Liver (tissue), 9 donors: ENCODE data around the gene ACBD3. TPM values are rescaled to one million over a fixed set of nuclear protein-coding genes. Genes with fewer than 3 reads are reported as not detected.

Experiments used
- DNase-seq: peaks from one replicate; pipeline ENCODE4 v3.0.0-alpha.2; 2017; ENCODE audit warnings: low spot score
- H3K27ac ChIP-seq, 2 donors: one replicate each; pipeline ENCODE4 v1.7.0; 2013; ENCODE audit warnings: inconsistent platforms in 2 of 2, low read length in 2 of 2, control low read depth in 1 of 2, low read depth in 1 of 2, mild to moderate bottlenecking in 1 of 2
- H3K27me3 ChIP-seq, 4 donors: one replicate each; pipeline versions ENCODE4 v1.6.1 to v1.7.0; 2013; ENCODE audit warnings: low read length in 3 of 4, inconsistent platforms in 1 of 4, mild to moderate bottlenecking in 1 of 4, moderate library complexity in 1 of 4; ENCODE audit not compliant: control insufficient read depth in 4 of 4, insufficient read depth in 4 of 4
- H3K36me3 ChIP-seq, 4 donors: one replicate each; pipeline versions ENCODE4 v1.6.1 to v1.7.0; 2013; ENCODE audit warnings: low read length in 3 of 4, mild to moderate bottlenecking in 3 of 4, low read depth in 1 of 4, moderate library complexity in 1 of 4; ENCODE audit not compliant: control insufficient read depth in 4 of 4, insufficient read depth in 3 of 4
- H3K4me1 ChIP-seq, 4 donors: one replicate each; pipeline versions ENCODE4 v1.6.1 to v1.7.0; 2013; ENCODE audit warnings: low read length in 3 of 4, mild to moderate bottlenecking in 3 of 4, moderate library complexity in 1 of 4; ENCODE audit not compliant: control insufficient read depth in 4 of 4, insufficient read depth in 4 of 4
- H3K4me3 ChIP-seq, 3 donors: one replicate each; pipeline versions ENCODE4 v1.6.1 to v1.7.0; 2013; ENCODE audit warnings: low read length in 3 of 3, control low read depth in 1 of 3, low read depth in 1 of 3, mild to moderate bottlenecking in 1 of 3
- H3K9ac ChIP-seq, 2 donors: one replicate each; pipeline ENCODE4 v1.7.0; 2013; ENCODE audit warnings: low read length in 2 of 2, mild to moderate bottlenecking in 2 of 2, moderate library complexity in 2 of 2, control low read depth in 1 of 2, low read depth in 1 of 2
- H3K9me3 ChIP-seq, 4 donors: one replicate each; pipeline versions ENCODE4 v1.6.1 to v1.7.0; 2013; ENCODE audit warnings: low read length in 3 of 4; ENCODE audit not compliant: control insufficient read depth in 4 of 4
- EGR1 ChIP-seq, 2 donors: IDR thresholded peaks; 2 replicates each; pipeline ENCODE4 v1.6.1; 2016 to 2018; ENCODE audit warnings: antibody characterized with exemption in 2 of 2, low read depth in 2 of 2
- FOXA1 ChIP-seq: IDR thresholded peaks from 2 replicates; pipeline ENCODE4 v1.6.1; 2016; ENCODE audit warnings: antibody characterized with exemption
- FOXA2 ChIP-seq: IDR thresholded peaks from 2 replicates; pipeline ENCODE4 v1.6.1; 2016; ENCODE audit warnings: antibody characterized with exemption
- GABPA ChIP-seq, 2 donors: IDR thresholded peaks in 1 of 2; conservative IDR thresholded peaks in 1 of 2; 2 replicates each; pipeline ENCODE4 v1.6.1; 2016; ENCODE audit warnings: antibody characterized with exemption in 2 of 2, mild to moderate bottlenecking in 1 of 2, moderate library complexity in 1 of 2
- HNF4A ChIP-seq, 2 donors: conservative IDR thresholded peaks; 2 replicates each; pipeline ENCODE4 v1.6.1; 2016; ENCODE audit warnings: antibody characterized with exemption in 2 of 2, mild to moderate bottlenecking in 2 of 2
- HNF4G ChIP-seq: IDR thresholded peaks from 2 replicates; pipeline ENCODE4 v1.6.1; 2016; ENCODE audit warnings: antibody characterized with exemption
- NR2F2 ChIP-seq: IDR thresholded peaks from 2 replicates; pipeline ENCODE4 v1.6.1; 2016; ENCODE audit warnings: antibody characterized with exemption
- RAD21 ChIP-seq, 2 donors: IDR thresholded peaks; 2 replicates each; pipeline ENCODE4 v1.6.1; 2016; ENCODE audit warnings: antibody characterized with exemption in 2 of 2, mild to moderate bottlenecking in 2 of 2
- RXRA ChIP-seq, 2 donors: IDR thresholded peaks; 2 replicates each; pipeline ENCODE4 v1.6.1; 2017 to 2018; ENCODE audit warnings: antibody characterized with exemption in 2 of 2, mild to moderate bottlenecking in 1 of 2
- SP1 ChIP-seq: IDR thresholded peaks from 2 replicates; pipeline ENCODE4 v1.6.1; 2018; ENCODE audit warnings: antibody characterized with exemption, mild to moderate bottlenecking
- TAF1 ChIP-seq: conservative IDR thresholded peaks from 2 replicates; pipeline ENCODE4 v1.6.1; 2016; ENCODE audit warnings: antibody characterized with exemption, mild to moderate bottlenecking
- YY1 ChIP-seq: IDR thresholded peaks from 2 replicates; pipeline ENCODE4 v1.6.1; 2016; ENCODE audit warnings: antibody characterized with exemption, mild to moderate bottlenecking
- WGBS: extraction: QIAGEN DNeasy Blood & Tissue Kit; methylation state at CpG from one replicate; pipeline ENCODE4 v1.1.7; 2013; 5-methylcytosine and 5-hydroxymethylcytosine counted together
- polyA plus RNA-seq, 2 donors: library from polyadenylated mRNA; stranded (reverse) in 1 of 2; unstranded in 1 of 2; fragments of 200-250 nt in 1 of 2; fragments of >200 nt in 1 of 2; fragmentation: Nextera tagmentation in 1 of 2; extraction: Ambion mirVana in 1 of 2; gene quantifications; one replicate each; pipeline versions ENCODE4 v1.2.1 to v1.2.3, GENCODE V29; 2013 to 2015
- total RNA-seq, 2 donors: library from RNA; depleted of rRNA; stranded (reverse); fragments of >200 nt; gene quantifications; one replicate each; pipeline ENCODE4 v1.2.3, GENCODE V29; 2014
- TF ChIP-seq, protein P1 (sequence below): IDR thresholded peaks from 2 replicates; pipeline ENCODE4 v1.6.1; 2016; ENCODE audit warnings: antibody characterized with exemption
- TF ChIP-seq, protein P2 (sequence below): IDR thresholded peaks from 2 replicates; pipeline ENCODE4 v1.6.1; 2016; ENCODE audit warnings: antibody characterized with exemption
- TF ChIP-seq, protein P3 (sequence below): fragments of 150-350 bp; IDR thresholded peaks from 2 replicates; pipeline ENCODE4 v1.5.1; 2017; ENCODE audit warnings: improper control_type of control experiment, low read depth, low read length; ENCODE audit not compliant: missing input control
- TF ChIP-seq, protein P4 (sequence below): IDR thresholded peaks from 2 replicates; pipeline ENCODE4 v1.6.1; 2016; ENCODE audit warnings: antibody characterized with exemption
- donor health status: healthy.
- donor health status: healthy.
- donor health status: healthy.
- donor health status: healthy.
- donor health status: healthy.

ACBD3 gene
- total and polyA plus RNA-seq, 4 donors, result 9.0 to 26.9 (median 14.1) TPM

GRCh38 chr1:226108935-226109828 lies 77.4 kb downstream of the ACBD3 start (continued):
- TF ChIP-seq, protein P1, sequence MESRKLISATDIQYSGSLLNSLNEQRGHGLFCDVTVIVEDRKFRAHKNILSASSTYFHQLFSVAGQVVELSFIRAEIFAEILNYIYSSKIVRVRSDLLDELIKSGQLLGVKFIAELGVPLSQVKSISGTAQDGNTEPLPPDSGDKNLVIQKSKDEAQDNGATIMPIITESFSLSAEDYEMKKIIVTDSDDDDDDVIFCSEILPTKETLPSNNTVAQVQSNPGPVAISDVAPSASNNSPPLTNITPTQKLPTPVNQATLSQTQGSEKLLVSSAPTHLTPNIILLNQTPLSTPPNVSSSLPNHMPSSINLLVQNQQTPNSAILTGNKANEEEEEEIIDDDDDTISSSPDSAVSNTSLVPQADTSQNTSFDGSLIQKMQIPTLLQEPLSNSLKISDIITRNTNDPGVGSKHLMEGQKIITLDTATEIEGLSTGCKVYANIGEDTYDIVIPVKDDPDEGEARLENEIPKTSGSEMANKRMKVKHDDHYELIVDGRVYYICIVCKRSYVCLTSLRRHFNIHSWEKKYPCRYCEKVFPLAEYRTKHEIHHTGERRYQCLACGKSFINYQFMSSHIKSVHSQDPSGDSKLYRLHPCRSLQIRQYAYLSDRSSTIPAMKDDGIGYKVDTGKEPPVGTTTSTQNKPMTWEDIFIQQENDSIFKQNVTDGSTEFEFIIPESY, result no peak
- TF ChIP-seq SP1 (no peak), HNF4G (no peak), EGR1 (IDR thresholded peaks at IDR 0.05; ENCODE audit: low read depth in 2 of 2) (no peak)

DNA sequence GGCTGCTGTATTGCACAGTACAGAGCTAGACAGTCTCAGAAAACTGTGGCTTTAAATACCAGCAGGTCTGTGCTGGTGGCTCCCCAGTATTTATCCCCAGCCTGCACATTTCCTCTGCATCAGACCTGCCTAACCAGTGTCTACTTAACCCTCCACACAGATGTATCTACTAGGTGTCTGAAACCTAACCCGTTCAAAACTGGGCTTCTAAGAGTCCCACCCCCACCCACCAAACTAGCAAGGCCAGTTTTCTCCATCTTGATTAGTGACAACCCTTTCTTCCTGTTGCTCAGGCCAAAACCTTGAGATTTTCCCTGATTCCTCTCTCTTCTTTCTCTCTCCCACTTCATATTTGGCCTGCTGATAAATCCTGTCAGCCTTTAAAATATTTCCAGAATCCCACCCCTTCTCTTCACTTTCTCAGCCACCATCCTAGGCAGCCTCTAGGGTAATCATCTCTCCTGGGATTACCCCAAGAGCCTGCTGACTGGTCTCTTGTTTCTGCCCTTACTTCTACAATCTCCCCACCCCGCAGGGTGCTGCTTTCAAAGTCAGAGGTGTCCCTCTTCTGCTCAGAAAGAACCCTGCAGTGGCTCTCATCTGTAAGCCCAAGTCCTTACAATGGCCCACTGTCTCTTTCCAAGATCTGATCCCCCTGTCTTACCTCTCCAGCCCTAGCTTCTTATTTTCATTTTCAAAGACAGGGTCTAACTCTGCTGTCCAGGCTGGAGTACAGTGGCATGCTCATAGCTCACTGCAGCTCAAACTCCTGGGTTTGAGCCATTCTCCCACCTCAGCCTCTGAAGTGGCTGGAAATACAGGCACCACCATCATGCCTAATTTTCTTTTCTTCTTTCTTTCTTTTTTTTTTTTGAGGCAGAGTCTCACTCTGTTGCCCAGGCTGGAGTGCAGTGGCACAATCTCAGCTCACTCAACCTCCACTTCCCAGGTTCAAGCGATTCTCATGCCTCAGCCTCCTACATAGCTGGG lies 78.8 kb downstream of the ACBD3 start:
- TF ChIP-seq SP1 (no peak), FOXA1 (no peak), NR2F2 (no peak), YY1 (no peak)
- TF ChIP-seq, protein P1, result no peak
- TF ChIP-seq, protein P2, sequence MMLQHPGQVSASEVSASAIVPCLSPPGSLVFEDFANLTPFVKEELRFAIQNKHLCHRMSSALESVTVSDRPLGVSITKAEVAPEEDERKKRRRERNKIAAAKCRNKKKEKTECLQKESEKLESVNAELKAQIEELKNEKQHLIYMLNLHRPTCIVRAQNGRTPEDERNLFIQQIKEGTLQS, result no peak
- H3K9ac ChIP-seq, result no peak overlapping the region
- no peak overlapping the region for H3K27ac ChIP-seq
- H3K4me3 ChIP-seq, result no peak overlapping the region
- no peak for DNase-seq
- H3K9me3 ChIP-seq, result no peaks in the 10 kb centered on the region
- H3K27me3 ChIP-seq, result no peaks in the 10 kb centered on the region
- peaks cover 3 to 21% (median 12%) of the 10 kb centered on the region in 4 donors for H3K4me1 ChIP-seq
- no peaks in the 10 kb centered on the region for H3K36me3 ChIP-seq
- 78% methylated on average over 3 of the region's 3 CpGs for WGBS

GRCh38 chr1:226104671-226105121 lies 81.8 kb downstream of the ACBD3 start:
- H3K4me1 ChIP-seq, result peaks cover 3 to 19% (median 12%) of the 10 kb centered on the region in 4 donors
- no peak overlapping the region for H3K27ac ChIP-seq
- no peaks in the 10 kb centered on the region for H3K27me3 ChIP-seq
- no peak for DNase-seq
- H3K4me3 ChIP-seq, result no peak overlapping the region
- WGBS, result 75% methylated on average over 8 of the region's 8 CpGs
- TF ChIP-seq, protein P3, sequence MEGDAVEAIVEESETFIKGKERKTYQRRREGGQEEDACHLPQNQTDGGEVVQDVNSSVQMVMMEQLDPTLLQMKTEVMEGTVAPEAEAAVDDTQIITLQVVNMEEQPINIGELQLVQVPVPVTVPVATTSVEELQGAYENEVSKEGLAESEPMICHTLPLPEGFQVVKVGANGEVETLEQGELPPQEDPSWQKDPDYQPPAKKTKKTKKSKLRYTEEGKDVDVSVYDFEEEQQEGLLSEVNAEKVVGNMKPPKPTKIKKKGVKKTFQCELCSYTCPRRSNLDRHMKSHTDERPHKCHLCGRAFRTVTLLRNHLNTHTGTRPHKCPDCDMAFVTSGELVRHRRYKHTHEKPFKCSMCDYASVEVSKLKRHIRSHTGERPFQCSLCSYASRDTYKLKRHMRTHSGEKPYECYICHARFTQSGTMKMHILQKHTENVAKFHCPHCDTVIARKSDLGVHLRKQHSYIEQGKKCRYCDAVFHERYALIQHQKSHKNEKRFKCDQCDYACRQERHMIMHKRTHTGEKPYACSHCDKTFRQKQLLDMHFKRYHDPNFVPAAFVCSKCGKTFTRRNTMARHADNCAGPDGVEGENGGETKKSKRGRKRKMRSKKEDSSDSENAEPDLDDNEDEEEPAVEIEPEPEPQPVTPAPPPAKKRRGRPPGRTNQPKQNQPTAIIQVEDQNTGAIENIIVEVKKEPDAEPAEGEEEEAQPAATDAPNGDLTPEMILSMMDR, result no peak
- no peak for TF ChIP-seq HNF4A (conservative IDR thresholded peaks at IDR 0.05)
- TF ChIP-seq RAD21 (IDR thresholded peaks at IDR 0.05), result no peak
- no peak for TF ChIP-seq EGR1 (IDR thresholded peaks at IDR 0.05; ENCODE audit: low read depth in 2 of 2)
- no peak for TF ChIP-seq GABPA (IDR thresholded peaks at IDR 0.05 in 1 of 2, conservative IDR thresholded peaks at IDR 0.05 in 1 of 2)
- no peak for TF ChIP-seq RXRA (IDR thresholded peaks at IDR 0.05)
- TF ChIP-seq, protein P4, sequence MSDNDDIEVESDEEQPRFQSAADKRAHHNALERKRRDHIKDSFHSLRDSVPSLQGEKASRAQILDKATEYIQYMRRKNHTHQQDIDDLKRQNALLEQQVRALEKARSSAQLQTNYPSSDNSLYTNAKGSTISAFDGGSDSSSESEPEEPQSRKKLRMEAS, result no peak
- TF ChIP-seq, protein P1, result no peak
- no peak for TF ChIP-seq NR2F2
- no peak for TF ChIP-seq FOXA2
- no peak for TF ChIP-seq TAF1
- TF ChIP-seq, protein P2, result no peak
- H3K36me3 ChIP-seq, result no peaks in the 10 kb centered on the region
- H3K9me3 ChIP-seq, result no peaks in the 10 kb centered on the region
- no peak overlapping the region for H3K9ac ChIP-seq
